HG03378 (cell line): ENCODE measurements around the gene IMMT.

Experiments used
- ATAC-seq: cut with Tn5 transposase; IDR thresholded peaks from one replicate; pipeline ENCODE4 v1.9.1; 2021; ENCODE audit warnings: mild to moderate bottlenecking, moderate library complexity; ENCODE audit not compliant: unreplicated experiment

IMMT gene

DNA sequence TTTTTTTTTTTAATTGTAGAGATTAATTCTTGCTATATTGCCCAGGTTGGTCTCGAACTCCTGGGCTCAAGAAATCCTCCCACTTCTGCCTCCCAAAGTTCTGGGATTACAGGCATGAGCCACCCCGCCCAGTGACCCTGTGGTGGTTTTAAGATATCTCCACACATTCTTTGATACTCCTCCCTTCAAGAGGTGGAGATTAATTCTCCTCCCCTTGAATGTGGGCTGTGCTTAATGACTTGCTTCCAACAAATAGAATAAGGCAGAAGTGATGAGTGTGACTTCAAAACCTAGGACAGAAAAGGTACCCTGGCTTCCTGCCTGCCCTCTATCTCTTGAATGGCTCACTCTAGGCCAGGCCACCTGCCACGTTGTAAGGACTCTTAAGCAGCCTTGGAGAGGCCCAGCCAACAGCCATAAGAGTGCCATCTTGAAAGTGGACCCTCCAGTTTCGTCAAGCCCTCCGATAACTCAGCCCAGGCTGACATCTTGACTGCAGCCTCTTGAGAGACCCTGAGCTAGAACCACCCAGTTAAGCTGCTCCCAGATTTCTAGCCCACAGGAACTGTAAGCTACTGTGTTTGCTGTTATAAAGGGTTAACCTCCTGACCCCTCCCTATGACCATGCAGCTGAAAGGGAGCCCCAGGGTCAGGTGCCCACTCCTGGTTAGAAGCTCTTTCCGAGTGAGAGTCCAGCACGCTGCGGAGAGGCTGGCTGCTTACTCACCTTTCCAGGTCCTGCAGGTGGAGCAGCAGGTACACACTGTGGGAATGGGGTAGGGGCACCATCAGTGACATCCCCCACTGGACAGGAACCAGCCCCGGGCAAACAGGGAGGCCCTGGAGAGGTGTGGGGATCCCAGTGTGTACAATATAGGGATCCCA is 31.6 kb upstream of the IMMT start:
- no peak for ATAC-seq

DNA sequence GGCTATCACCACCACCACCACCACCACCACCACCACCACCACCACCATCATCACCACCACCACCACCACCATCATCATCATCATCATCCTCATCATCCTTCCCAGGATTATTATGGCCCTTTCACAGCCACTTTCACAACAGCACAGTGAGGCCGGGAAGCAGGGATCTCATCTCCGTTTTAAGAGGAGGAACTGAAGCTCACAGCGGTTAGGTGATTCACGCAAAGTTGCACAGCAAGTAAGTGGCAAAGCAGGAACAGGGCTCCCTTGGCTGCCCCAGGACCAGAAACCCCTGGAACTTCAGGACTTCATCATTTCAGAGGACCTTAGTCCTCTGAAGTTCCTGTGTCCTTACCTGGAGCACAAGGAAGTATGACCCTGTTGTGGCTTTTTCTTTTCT is 30.8 kb upstream of the IMMT start:
- no peak for ATAC-seq

DNA sequence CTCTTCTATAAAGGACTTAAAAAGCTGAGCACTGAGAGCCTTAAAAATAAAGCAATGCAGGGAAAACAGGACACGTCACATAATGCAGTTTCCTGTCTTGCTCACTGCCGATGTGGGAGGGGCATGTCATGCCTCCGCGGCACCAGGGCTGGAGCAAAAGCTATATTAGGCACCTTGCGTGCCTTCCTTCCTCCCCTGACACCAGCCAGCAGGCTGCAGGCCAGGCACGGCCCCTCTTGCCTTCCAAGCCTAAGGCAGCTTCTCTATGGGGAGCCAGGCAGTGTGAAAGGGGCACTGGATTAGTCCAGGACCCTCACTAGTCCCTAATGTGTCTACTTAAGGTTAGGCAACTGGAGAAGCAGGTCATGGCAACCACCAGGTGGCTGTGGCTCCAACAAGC is 30.3 kb upstream of the IMMT start:
- peak; percentile 69 for ATAC-seq

DNA sequence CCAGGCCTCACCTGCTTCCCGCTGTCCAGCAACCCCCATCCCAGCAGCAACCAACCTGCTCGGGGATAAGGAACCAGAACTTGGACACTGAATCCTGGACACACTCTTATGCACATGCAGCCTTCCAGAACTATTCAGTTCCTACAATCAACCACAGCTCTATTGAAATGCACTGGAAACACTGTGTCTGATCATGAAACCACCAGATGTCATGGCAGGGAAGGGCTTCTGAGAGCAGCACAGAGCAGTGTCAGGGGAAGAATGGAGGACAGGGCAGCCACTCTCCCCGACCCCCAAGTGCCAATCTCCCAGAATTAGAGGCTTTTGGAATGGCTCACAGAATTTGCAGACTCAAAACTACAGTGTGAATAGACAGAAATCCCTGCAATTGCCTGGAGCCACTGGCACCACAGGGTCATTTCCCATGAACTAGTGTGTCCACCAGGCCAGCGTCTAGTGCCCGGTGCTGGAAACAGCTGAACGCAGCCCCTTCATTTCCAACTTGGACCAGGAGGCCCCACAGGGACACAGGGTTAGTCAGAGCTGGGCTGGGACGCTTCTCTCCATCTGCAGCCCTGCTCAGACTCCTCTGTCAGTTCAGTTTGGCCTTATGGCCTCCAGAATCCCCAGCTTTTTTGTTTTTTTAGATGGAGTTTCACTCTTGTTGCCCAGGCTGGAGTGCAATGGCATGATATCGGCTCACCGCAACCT is 29.5 kb upstream of the IMMT start:
- no peak for ATAC-seq

DNA sequence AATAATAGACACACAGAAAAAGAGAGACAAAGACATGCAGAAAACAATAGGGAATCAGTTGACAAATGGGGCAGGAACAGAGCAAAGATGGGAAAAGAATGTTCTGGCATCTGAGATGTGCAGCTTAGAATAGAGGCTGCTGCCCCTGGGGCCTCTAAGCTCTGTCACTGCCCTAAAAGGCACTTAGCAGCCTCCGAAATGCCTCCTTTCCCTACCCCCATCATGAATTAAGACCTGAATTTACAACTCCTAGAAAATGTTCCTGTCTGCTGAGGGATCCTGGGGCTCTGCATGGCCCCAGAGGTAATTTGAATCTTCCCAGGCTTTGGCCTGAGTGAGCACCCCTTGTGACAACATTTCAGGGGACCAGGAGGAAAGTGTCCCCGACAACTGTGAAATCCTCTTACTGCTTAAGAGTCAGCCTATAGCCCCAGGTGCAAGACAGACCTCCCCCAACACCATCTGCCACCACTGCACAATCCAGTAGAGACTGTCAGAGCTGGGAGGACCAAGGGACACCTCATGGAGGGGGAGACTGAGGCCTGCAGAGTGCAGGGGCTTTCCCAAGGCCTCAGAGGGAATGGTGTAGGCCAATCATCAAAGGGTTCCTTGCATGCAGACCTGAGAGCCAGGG is 28.8 kb upstream of the IMMT start:
- ATAC-seq: no peak

DNA sequence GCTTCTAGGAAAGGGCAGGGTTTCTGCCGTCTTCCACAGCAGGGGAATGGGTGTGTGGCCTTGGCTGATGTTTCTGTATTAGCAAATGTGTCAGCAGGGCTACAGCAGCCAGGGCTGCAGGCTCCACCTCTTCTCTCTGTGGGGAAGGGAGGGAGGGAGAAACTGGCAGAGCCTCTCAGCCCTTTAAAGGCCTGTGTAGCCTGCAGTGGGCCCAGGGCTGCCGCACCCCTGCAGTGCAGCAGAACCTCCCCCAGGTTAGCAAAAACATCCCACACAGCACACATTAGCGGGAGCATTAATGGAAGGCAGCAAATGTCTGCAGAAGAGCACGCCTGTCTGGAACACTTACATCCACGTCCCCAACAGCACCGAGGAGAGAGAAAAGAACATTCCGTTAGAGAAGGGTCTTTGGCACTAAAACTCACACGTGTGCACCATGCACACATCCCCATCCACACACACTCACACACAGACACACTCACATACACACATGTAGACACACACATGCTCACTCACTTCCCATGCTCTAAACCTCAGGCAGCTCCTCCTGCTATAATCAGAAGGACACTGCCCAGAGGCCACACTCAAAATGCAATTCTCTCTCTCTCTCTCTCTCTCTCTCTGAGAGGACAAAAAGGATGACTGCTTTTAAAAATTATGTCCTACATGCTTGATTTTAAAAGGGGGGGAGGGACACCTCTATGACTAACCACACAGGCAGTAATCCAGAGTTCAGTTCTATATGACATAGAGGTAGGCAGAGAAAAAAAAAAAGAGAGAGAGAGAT is 28.1 kb upstream of the IMMT start:
- ATAC-seq: no peak

DNA sequence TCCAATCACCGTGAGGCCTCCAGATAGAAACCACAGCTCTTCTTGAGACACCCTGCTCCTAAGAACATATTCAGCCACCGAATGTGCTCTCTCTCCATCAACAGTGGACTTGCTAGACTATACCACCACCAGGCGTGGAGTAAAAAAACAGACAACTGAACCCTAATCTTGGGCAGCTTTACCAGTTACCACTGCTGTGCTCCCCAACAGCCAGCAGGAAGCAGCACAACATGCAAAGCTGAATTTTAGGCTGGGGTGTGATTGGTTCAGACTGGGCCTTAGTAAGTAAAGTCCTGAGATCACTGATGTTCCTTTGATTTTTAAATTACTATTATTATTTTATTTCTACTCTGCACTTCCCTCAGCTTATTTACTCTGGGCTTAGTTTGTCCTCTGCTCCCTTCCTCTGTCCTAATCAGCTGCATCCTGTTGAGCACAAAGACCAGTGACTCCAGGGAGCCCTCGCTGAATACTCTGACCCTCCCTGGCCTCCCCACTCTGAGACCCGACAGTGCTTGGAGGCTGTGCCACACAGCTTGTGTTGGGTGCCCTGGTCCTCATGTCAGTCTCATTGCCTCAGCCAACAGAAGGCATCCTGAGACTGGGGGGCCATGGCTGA is 25.9 kb upstream of the IMMT start:
- no peak for ATAC-seq

DNA sequence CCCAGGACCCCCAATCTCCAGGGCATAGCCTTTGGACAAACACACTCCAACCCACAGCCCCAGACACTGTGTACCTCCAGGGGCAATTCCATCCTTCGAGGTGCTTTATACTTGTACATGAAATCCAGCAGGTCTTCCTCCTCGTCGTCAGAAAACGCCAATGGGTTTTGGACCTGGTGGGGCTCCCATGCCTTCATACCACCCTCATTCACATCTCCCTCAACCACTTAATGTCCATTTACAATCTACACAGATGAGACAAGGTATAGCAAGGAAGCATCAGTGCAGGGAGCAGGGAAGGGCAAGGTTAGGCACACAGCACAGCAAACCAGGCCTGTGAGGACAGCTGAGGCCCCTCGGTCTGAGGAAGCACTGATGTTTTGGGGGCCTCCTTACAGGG is 24.6 kb upstream of the IMMT start:
- ATAC-seq: no peak

DNA sequence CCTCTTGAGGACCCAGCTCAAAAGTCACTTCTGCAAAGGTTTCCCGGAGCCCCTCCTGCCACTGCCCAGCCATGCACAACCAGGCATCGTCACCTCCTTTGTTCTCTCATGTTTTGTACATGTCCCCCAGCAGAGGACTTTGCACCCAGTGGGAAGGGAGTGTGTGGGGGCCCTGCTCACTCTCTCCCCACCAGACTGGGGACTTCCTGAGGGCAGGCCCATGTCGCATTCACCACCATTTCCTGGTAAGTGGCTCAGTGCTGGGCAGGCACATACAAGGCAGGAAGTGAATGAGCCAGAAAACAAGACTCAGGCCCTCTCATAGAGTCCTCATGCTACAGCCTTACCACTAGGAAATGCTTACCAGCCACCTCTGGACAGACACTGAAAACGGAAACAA is 22.9 kb upstream of the IMMT start:
- ATAC-seq: no peak

DNA sequence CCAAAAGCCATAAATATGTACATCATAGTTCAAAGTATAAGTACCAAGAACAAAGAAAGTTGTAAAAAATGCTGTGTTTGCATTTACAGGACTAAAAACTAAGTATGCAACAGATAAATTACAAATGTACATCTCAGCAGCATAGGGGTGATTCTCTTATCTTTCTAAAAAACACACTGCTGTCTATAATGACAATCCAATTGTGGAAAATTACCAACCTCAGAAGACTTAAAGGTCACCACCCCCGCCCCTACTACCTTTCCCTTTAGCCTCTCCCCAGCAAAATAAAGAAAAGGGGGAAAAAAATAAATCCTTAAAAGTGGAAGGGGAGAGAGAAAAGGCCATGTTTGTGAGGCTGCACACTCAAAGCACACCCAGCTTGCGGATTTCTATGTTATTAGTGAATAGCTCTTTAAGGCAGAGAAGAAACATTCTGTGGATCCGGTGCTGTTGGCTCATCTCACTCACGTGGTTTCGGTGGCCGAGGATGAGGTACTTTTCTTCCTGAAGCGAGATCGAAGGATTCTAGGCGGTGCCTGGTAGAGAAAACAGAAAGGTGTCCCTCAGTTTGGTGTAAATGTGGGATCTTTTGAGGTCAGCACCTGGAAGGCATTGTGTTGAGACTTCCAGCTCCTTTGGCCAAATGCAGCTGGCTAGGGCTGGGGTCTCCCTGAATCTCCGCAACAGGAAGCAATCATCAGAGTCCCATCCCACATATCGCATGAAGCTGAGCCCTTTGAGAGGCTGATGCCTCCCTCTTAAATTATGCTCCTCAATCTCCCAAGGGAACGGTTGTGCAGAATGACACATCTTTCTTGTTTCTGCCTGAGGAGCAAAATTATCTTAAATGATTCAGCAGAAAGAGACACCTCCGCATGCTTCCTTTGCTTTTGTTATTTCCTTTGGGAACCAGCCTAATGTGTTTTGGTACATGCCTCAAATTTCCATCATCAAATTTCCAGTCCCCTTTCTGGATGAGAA is 21.6 kb upstream of the IMMT start:
- no peak for ATAC-seq

DNA sequence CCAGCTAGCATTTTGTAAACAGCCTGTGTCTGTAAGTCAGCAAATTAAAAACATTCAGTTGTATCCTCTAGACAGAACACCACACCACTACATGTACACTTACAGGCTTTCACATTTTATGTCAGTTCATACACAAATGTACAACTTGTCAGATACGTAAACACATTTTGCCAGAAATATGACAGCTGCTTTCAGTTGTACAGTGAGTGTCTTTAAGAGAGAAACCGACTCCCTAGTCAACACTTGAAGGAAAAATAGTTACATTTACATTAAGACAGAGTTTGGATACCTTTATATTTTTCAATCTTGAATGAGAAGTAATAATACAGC is 19.2 kb upstream of the IMMT start:
- no peak for ATAC-seq

DNA sequence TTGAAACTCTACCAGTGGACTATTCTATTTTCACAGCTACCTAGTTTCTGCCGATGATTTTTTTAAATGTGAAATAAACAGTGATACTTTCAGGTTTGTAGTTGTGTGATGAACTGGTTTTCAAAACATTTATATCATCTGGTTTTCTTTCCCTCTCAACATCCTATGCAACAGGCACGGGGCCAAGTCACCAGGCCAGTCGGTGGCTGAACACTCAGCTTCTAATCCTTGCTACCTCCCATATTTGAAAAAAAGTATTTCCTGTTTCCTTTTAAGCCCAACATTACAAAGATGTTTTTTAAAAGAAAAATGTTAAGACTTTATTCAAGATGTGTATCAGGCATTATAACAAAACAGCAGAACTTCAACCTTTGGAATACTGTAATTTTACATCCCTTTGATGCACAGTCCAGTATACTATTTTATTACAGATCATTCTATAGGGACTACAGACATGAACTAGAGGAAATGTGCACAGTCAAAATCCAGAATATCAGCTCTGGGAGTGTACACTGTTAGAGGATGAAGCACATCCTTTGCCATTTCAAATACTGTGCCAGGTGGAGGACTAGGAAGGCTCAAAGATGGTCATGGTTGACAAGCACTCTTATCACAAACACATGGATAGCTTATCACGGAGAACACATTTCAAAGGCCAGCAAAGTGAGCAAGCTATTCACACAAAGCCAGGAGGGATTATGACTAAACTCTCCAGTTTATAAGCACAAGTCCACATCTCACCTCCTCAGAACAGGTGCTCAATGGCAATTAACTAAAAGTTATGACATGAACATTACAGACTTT is 18.6 kb upstream of the IMMT start:
- no peak for ATAC-seq

DNA sequence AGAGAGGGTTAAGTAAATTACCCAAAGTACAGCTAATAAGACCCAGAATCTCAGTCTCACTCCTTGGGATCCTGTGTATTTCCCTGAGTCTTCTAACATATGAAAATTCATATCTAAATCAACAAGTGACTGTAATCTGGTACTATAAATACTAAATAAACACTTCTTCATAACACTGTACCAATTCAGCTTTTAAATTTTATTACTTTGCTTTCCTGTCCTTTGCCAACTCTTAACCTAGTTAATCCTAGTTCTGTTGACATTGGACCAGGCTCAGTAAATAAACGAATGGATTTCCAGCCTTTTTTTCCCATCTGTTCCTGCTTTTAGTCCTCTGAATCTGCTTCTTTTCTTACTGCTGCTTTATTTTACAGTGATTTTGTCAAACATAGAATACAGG is 17.8 kb upstream of the IMMT start:
- no peak for ATAC-seq

DNA sequence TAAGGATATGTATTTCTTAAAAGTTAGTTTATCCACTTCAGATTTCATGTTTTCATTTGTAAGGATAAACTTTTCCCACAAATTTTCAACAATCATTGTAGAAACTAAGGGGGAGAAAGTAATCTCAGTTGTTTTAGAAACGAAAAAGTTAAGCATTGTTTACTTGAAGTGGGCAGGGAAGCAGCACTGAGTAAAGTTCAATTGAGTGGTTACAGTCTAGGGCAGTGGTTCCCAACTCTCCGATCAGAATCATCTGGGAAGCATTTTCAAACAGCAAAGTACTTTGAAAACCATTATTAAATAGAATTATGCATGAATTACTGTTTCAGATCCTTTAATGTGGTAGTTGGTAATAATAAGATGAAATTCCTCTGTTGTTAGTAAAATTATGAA is 16.5 kb upstream of the IMMT start:
- no peak for ATAC-seq

DNA sequence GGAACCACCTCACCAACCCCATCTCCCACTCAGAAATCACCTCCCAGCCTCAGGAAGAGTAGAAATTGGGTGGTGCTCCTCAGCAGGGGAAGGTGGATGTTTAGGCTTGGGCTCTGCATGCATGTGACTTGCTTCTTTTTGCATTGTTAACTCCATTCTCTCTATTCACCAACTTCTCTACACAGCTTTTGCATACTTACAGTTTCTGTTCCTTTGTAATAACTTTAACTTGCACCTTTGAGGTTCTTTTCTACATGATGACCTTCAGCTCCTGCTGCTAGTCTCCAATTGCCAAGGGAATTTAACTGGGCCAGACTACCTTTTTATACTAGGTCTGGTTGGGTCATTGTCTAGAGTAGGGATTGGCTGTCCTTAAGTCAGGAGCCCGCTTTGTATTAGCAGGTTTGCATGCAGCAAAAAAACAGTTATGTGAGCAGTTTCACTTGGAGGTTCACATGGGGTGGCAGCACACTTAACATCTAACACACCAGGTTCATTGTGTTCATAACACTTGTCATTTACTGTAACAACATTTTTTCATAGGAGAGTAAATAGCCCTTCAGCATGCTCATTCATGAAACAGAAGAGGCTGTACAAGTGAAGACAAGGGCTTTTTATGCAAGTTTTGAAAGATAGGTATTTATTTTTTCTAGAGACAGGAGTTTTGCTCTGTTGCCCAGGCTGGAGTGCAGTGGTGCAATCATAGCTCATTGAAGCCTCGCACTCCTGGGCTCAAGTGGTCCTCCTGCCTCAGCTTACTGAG is 16.0 kb upstream of the IMMT start:
- ATAC-seq: no peak

DNA sequence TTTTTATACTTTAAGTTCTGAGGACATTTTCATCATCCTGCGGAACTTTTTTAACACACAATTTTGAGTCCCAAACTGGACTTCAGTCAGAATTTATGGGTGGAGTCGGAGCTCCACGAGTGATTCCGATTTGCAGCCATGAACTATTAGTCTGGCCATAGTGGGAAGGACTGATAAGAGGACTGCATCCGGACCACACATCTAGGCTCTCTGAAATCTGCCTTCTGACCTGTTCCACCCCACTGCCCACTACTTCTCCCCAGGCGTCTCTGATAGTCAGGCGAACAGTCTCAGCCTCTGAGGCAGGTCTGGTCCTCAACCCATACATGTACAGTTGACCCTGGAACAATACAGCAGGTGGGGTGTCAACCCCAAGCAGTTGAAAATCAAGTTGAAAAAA is 9.2 kb upstream of the IMMT start:
- no peak for ATAC-seq

DNA sequence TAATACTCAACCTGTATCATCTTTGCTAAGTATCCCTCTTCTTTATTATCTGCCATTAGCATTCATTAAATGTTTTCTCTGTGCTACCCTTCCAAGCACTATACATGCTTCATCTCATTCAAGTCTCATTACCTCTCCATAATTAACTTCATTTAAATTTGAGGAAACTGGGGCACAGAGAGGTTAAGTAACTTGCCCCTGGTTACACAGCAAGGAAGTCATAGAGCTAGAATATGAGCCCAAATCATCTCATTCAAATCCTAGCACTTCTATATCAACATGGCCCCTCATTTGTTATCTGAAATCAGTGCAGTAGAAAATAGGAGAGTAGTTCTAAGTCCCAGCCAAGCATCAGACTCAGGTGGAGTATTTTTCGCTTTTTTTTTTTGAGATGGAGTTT is 8.4 kb upstream of the IMMT start:
- ATAC-seq: no peak

DNA sequence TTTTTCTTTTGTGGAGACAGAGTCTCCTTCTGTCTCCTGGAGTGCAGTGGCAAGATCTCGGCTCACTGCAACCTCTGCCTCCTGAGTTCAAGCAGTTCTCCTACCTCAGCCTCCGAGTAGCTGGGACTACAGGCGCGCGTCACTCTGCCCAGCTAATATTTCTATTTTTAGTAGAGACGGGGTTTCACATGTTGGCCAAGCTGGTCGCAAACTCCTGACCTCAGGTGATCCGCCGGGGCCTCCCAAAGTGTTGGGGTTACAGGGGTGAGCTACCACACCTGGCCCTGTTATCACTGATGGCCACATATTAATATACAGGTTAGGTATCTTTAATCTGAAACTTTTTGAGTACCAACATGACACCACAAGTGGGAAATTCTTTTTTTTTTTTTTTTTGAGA is 7.4 kb upstream of the IMMT start:
- no peak for ATAC-seq
